GM21576 (cell line): Measurements from ENCODE around the gene IRF3.

Source experiments
- ATAC-seq: cut with Tn5 transposase; IDR thresholded peaks from one replicate; pipeline ENCODE4 v1.9.1; 2021; ENCODE audit warnings: mild to moderate bottlenecking, moderate library complexity; ENCODE audit not compliant: unreplicated experiment

IRF3 gene

GRCh38 chr19:49672131-49672919 lies 6.7 kb upstream of the IRF3 start:
- no peak for ATAC-seq

GRCh38 chr19:49669516-49669915 lies 3.9 kb upstream of the IRF3 start:
- no peak for ATAC-seq

DNA sequence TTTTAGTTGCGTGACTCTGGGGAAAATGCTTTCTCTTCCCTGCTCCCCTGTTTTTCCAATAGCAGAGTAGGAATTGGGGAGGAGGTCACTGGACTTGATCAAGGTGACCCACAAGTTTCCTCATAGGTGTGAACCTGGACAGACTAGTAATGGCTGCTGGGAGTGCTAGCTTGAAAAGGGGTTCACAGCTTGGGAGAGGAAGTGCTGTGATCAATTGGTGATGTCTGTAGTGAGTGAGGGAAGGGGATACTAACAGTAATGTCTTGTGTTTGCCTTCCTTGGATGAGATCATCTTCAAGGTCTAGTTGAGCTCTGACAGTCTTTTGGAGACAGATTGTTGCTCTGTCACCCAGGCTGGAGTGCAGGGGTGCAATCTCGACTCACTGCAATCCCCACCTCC lies 1.8 kb upstream of the IRF3 start:
- ATAC-seq: no peak

DNA sequence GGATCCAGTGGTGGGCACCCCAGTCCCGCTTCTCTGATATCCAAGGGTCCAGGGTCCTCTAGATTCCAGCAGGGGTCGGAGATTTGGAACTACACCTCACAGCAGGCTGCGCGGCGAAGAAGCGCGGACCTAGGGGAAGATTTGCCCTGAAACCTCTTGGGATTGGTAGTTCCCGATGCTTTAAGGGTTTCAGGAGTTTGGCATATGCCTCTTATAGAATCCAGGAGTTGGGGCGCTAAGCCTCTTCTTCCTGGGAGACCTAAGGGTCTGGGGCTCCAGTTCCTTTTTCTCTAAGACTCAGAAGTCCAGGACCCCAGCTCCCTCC lies 425 bp upstream of the IRF3 start:
- ATAC-seq: no peak

DNA sequence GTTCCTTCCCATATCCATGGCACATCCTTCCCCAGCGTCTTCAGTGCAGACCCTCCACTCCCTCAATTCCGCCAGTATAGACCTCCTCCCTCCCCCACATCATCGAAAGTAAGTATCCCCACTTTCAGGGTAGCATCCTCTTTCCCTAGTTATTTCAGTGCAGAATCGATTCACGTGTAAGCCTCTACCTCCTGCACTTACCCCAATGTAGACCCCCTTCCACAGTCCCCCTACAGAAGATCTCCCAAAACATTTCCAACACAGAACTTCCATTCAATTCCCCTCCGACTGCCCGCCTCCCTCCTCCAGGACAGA lies 664 bp downstream of the IRF3 start:
- no peak for ATAC-seq

- ATAC-seq: peak; percentile 37
Observed at GRCh38 chr19:49664171-49665035, 1.3 kb downstream of the IRF3 start.

- no peak for ATAC-seq
Observed at GRCh38 chr19:49663224-49663623, 2.4 kb downstream of the IRF3 start.

GRCh38 chr19:49662011-49662410 lies 3.6 kb downstream of the IRF3 start:
- no peak for ATAC-seq

- ATAC-seq: no peak
Observed at GRCh38 chr19:49660338-49660961, 5.2 kb downstream of the IRF3 start.

GRCh38 chr19:49658566-49659442 lies 6.9 kb downstream of the IRF3 start:
- no peak for ATAC-seq

DNA sequence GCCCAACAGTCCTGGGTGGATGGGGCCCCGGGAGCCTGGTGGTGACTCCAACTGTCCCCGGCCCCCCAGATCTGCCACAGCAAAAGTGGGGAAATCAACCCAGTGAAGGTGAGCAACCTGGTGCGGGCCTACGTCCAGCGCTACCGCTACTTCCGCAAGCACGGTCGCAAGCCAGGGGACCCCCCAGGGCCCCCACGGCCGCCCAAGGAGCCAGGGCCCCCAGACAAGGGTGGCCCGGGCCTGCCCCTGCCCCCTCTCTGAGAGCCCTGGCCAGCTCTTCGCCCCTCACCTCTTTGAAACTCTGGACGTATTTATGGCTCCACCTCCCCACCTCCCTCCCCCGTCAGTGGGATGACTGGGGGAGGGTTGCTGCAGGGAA lies 7.5 kb downstream of the IRF3 start:
- ATAC-seq: no peak

DNA sequence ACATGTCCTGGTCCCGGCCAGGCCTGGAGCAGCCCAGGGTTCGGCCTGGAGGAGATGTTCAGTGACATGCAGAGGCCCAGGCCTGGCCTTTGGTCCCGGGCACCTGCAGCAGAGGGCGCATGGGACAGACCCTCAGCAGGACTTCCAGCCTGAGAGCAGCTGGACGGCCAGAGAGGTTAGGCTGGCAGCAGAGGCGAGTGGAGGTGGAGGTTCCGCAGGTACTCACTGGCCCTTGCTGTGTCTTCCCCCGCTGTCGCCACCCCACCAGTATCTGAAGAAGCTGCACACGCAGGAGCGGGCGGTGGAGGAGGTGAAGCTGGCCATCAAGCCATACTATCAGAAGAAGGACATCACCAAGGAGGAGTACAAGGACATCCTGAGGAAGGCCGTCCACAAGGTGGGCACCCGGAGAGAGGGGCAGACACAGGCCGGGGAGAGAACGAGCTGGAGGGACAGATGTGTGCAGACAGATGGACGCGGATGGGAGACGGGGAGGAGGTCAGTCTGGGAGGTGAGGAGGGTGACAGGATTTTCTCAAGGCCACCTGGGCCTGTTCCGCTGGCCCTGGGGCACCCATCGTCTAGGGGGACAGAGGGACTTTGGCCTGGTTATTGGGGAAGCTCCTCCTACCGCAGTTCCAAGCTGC lies 8.0 kb downstream of the IRF3 start:
- no peak for ATAC-seq

DNA sequence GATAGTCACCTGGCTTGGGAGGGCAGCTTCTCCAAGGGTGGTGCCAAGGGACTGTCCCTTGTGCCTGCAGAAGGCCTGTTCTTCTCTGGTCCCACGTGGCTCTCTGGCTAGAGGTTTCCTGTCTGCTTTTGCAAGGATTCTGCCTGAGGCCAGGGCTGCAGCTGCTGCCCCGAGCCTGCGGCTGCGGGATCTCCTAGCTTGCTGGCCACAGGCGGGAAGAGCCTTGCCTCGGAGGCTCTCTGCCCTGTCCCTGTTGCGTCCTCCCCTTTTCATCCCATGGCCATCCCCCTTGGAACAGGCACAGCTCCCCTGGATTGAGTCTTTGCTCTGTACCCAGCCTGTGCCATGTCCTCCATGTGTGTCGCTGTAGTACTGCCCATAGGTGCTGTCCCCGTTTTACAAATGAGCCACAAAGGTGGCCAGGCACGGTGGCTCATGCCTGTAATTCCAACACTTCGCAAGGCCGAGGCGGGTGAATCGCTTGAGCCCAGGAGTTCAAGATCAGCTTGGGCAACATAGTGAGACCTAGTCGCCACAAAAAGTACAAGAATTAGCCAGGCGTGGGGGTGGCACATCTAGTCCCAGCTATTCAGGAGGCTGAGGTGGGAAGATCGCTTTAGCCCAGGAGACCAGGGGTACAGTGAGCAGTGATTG lies 9.1 kb downstream of the IRF3 start:
- ATAC-seq: no peak

DNA sequence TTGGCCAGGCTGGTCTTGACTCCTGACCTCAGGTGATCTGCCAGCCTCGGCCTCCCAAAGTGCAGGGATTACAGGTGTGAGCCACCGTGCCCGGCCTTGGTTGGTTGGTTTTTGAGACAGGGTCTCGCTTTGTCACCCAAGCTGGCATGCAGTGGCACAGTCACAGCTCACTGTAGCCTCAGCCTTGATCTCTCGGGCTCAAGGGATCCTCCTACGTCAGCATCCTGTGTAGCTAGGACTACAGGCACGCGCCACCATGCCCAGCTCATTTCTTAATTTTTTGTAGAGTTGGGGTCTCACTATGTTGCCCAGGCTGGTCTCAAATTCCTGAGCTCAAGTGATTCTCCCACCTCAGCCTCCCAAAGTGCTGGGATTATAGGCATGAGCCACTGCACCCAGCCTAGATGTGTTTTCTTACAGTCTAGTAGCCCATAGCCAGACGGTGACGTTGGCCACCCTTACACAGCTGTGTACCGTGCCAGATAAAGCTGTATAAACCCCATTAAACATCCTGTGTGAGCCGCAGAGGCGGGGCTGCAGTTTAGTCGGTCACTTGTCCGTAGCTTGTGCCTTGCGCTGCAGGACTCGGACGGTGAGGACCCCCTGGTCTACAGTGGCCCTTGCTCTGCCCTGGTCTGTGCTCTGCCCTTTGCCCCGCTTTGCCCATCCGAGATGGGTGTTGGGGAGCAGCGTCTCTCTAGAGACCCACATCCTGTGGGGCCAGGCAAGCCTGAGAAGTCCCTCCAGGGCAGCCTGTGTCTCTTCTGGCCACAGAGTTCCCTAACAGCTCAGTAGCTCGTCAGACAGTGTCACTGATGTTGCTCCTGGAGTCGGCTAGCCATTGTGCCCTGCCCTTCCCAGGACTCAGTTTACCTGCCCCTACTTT lies 9.8 kb downstream of the IRF3 start:
- ATAC-seq: no peak

DNA sequence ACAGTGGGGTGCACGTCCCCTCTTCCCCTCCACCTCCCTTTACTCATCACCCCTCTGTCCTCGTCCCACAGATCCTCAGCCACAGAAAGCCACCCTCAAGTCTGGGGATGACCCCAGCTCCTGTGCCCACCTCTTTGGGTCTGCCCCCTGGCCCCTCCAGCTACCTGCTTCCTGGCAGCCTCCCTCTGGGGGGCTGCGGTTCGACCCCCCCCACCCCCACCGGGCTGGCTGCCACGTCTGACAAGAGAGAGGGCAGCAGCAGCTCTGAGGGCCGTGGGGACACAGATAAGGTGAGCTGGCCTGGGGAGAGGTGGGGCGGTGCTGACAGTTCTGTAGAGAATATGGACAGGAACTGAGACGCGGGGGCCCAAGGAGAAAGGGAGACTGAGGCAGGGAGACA lies 11.1 kb downstream of the IRF3 start:
- ATAC-seq: no peak

GRCh38 chr19:49653466-49653806 lies 12.2 kb downstream of the IRF3 start:
- no peak for ATAC-seq

DNA sequence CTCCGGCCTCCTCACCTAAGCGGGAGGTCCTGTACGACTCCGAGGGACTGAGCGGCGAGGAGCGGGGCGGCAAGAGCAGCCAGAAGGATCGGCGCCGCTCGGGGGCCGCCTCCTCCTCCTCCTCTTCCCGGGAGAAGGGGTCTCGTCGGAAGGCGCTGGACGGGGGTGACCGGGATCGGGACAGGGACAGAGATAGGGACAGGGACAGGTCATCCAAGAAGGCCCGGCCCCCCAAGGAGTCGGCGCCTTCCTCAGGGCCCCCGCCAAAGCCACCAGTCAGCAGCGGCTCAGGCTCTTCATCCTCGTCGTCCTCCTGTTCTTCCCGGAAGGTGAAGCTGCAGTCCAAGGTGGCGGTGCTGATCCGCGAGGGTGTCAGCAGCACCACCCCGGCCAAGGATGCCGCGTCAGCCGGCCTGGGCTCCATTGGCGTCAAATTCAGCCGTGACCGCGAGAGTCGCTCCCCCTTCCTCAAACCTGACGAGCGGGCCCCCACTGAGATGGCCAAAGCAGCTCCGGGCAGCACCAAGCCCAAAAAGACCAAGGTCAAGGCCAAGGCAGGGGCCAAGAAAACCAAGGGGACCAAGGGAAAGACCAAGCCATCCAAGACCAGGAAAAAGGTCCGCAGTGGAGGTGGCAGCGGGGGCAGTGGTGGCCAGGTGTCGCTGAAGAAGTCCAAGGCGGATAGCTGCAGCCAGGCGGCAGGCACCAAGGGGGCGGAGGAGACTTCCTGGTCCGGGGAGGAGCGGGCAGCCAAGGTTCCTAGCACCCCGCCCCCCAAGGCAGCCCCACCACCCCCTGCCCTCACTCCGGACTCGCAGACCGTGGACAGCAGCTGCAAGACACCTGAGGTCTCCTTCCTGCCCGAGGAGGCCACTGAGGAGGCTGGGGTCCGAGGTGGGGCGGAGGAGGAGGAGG lies 12.8 kb downstream of the IRF3 start:
- ATAC-seq: no peak

DNA sequence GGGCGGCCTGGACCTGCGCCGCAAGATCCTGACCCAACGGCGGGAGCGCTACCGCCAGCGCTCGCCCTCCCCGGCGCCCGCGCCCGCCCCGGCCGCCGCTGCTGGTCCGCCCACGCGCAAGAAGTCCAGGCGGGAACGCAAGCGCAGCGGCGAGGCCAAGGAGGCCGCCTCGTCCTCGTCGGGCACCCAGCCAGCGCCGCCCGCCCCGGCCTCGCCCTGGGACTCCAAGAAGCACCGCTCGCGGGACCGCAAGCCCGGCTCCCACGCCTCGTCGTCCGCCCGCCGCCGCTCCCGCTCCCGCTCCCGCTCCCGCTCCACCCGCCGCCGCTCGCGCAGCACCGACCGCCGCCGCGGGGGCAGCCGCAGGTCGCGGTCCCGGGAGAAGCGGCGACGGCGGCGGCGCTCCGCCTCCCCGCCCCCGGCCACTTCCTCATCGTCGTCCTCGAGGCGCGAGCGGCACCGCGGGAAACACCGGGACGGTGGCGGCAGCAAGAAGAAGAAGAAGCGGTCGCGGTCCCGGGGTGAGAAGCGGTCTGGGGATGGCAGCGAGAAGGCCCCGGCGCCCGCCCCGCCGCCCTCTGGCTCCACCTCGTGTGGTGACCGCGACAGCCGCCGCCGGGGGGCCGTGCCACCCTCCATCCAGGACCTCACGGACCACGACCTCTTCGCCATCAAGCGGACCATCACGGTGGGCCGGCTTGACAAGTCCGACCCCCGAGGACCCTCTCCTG lies 13.7 kb downstream of the IRF3 start:
- no peak for ATAC-seq
